IPS DF 6.9 (cell line): Measurements from ENCODE around the gene KLHL20.
"Not testable (repeated sequence)": the region's sequence is repeated elsewhere in the genome, so short reads cannot be mapped to it uniquely, and the experiment has no call there.

Source experiments
- DNase-seq: peaks from one replicate; pipeline ENCODE4 v3.0.0-alpha.2; 2013; ENCODE audit warnings: low read depth, low spot score
- H3K27ac ChIP-seq: one replicate; pipeline ENCODE4 v1.5.1; 2013; ENCODE audit warnings: low read length, control low read depth
- H3K27me3 ChIP-seq: 2 replicates; pipeline ENCODE4 v1.6.1; 2013; ENCODE audit warnings: mild to moderate bottlenecking, low read length; ENCODE audit not compliant: control insufficient read depth, insufficient read depth
- H3K36me3 ChIP-seq: 2 replicates; pipeline ENCODE4 v1.6.1; 2013; ENCODE audit warnings: low read length; ENCODE audit not compliant: control insufficient read depth, insufficient read depth
- H3K4me1 ChIP-seq: 2 replicates; pipeline ENCODE4 v1.6.1; 2013; ENCODE audit warnings: low read length; ENCODE audit not compliant: control insufficient read depth, insufficient read depth
- H3K4me3 ChIP-seq: 2 replicates; pipeline ENCODE4 v1.5.1; 2013; ENCODE audit warnings: mild to moderate bottlenecking, low read length
- H3K9me3 ChIP-seq: 2 replicates; pipeline ENCODE4 v1.6.1; 2013; ENCODE audit warnings: low read length, inconsistent platforms; ENCODE audit not compliant: control insufficient read depth, insufficient read depth
- WGBS: extraction: QIAGEN DNeasy Blood & Tissue Kit; methylation state at CpG from one replicate; pipeline ENCODE4 v1.1.7; 2013; ENCODE audit warnings: mixed read lengths, missing lambda C conversion rate; ENCODE audit not compliant: insufficient read length, insufficient coverage; 5-methylcytosine and 5-hydroxymethylcytosine counted together

KLHL20 gene

GRCh38 chr1:173779936-173780335 lies 65.2 kb downstream of the KLHL20 start:
- no peaks in the 10 kb centered on the region for H3K27me3 ChIP-seq

GRCh38 chr1:173784997-173785396 lies 70.2 kb downstream of the KLHL20 start:
- Histone ChIP-seq H3K4me3 (no peak overlapping the region), H3K27me3 (no peaks in the 10 kb centered on the region), H3K4me1 (no peaks in the 10 kb centered on the region), H3K27ac (no peak overlapping the region), H3K9me3 (no peaks in the 10 kb centered on the region), H3K36me3 (no peaks in the 10 kb centered on the region)
- DNase-seq = no peak
- WGBS = no CpG with 5 or more reads among the region's 7 CpGs

More at GRCh38 chr1:173779936-173780335, 65.2 kb downstream of the KLHL20 start:
- Histone ChIP-seq H3K9me3 (no peaks in the 10 kb centered on the region), H3K36me3 (no peaks in the 10 kb centered on the region), H3K4me3 (no peak overlapping the region), H3K4me1 (no peaks in the 10 kb centered on the region), H3K27ac (no peak overlapping the region)
- no CpG with 5 or more reads among the region's 4 CpGs for WGBS
- no peak for DNase-seq

- no peak for DNase-seq
- H3K27ac ChIP-seq = no peak overlapping the region
- no peaks in the 10 kb centered on the region for H3K27me3 ChIP-seq
- no peaks in the 10 kb centered on the region for H3K9me3 ChIP-seq
- peaks cover 2% of the 10 kb centered on the region; the same call in 1 of the 2 replicates for H3K4me1 ChIP-seq
- H3K4me3 ChIP-seq = no peak overlapping the region
- WGBS = no CpG with 5 or more reads among the region's 2 CpGs
- H3K36me3 ChIP-seq = no peaks in the 10 kb centered on the region
These were observed 75.1 kb downstream of the KLHL20 start for GRCh38 chr1:173789841-173790240.

GRCh38 chr1:173798078-173798477 lies 83.3 kb downstream of the KLHL20 start:
- no peak for DNase-seq
- Histone ChIP-seq H3K4me1 (no peaks in the 10 kb centered on the region), H3K27me3 (no peaks in the 10 kb centered on the region), H3K4me3 (no peak overlapping the region), H3K27ac (no peak overlapping the region), H3K36me3 (no peaks in the 10 kb centered on the region), H3K9me3 (no peaks in the 10 kb centered on the region)

- no CpG with 5 or more reads among the region's 1 CpG for WGBS
- not testable (repeated sequence) for H3K36me3 ChIP-seq, H3K4me1 ChIP-seq, H3K9me3 ChIP-seq, DNase-seq, H3K27ac ChIP-seq, H3K4me3 ChIP-seq, H3K27me3 ChIP-seq
These were observed 85.2 kb downstream of the KLHL20 start for GRCh38 chr1:173799995-173800394.

- no peak overlapping the region for H3K27ac ChIP-seq
- H3K9me3 ChIP-seq = no peaks in the 10 kb centered on the region
- H3K27me3 ChIP-seq = no peaks in the 10 kb centered on the region; the same call in 1 of the 2 replicates
- DNase-seq = no peak
- WGBS = no CpG with 5 or more reads among the region's 2 CpGs
- no peaks in the 10 kb centered on the region; the same call in 1 of the 2 replicates for H3K36me3 ChIP-seq
- no peaks in the 10 kb centered on the region for H3K4me1 ChIP-seq
- H3K4me3 ChIP-seq = no peak overlapping the region
These were observed 88.2 kb downstream of the KLHL20 start for GRCh38 chr1:173802961-173803360.

GRCh38 chr1:173813654-173814053 lies 98.9 kb downstream of the KLHL20 start:
- not testable (repeated sequence) for H3K4me1 ChIP-seq, H3K36me3 ChIP-seq, H3K27ac ChIP-seq, DNase-seq, H3K4me3 ChIP-seq, H3K9me3 ChIP-seq, H3K27me3 ChIP-seq
- WGBS = no CpG with 5 or more reads among the region's 5 CpGs

- H3K27ac ChIP-seq = no peak overlapping the region
- no peaks in the 10 kb centered on the region for H3K4me1 ChIP-seq
- H3K4me3 ChIP-seq = no peak overlapping the region
- H3K9me3 ChIP-seq = no peaks in the 10 kb centered on the region
- DNase-seq = no peak
- H3K36me3 ChIP-seq = no peaks in the 10 kb centered on the region
- no CpG with 5 or more reads among the region's 1 CpG for WGBS
- H3K27me3 ChIP-seq = no peaks in the 10 kb centered on the region
These were observed 103.7 kb downstream of the KLHL20 start for GRCh38 chr1:173818459-173818858.

GRCh38 chr1:173821680-173822079 lies 106.9 kb downstream of the KLHL20 start:
- H3K4me1 ChIP-seq = no peaks in the 10 kb centered on the region
- no peak for DNase-seq
- H3K27me3 ChIP-seq = no peaks in the 10 kb centered on the region
- no peaks in the 10 kb centered on the region for H3K9me3 ChIP-seq
- WGBS = no CpG with 5 or more reads among the region's 4 CpGs
- no peaks in the 10 kb centered on the region for H3K36me3 ChIP-seq
- no peak overlapping the region for H3K4me3 ChIP-seq
- no peak overlapping the region for H3K27ac ChIP-seq

GRCh38 chr1:173823781-173824314 lies 109.1 kb downstream of the KLHL20 start:
- peak; percentile 22 for DNase-seq
- H3K27me3 ChIP-seq = no peaks in the 10 kb centered on the region
- no peaks in the 10 kb centered on the region for H3K4me1 ChIP-seq
- H3K27ac ChIP-seq = no peak overlapping the region
- H3K36me3 ChIP-seq = no peaks in the 10 kb centered on the region
- H3K4me3 ChIP-seq = peak overlapping the region; percentile 97
- no CpG with 5 or more reads among the region's 25 CpGs for WGBS
- no peaks in the 10 kb centered on the region for H3K9me3 ChIP-seq

- H3K27me3 ChIP-seq = no peaks in the 10 kb centered on the region
- H3K4me3 ChIP-seq = peak within 1 kb of the TSS; percentile 97
- WGBS = no CpG with 5 or more reads among the region's 55 CpGs
- no peaks in the 10 kb centered on the region for H3K4me1 ChIP-seq
- DNase-seq = peak; percentile 94
- no peaks in the 10 kb centered on the region for H3K9me3 ChIP-seq
- no peaks in the 10 kb centered on the region for H3K36me3 ChIP-seq
- H3K27ac ChIP-seq = no peak within 1 kb of the TSS
These were observed 109.7 kb downstream of the KLHL20 start, which contains the start of the genes CENPL and DARS2 for GRCh38 chr1:173824315-173825081. Gene CENPL, minus strand, starts transcription at chr1:173824883. Its CDS starts 13,584 bp downstream, at chr1:173811299. Gene DARS2, plus strand, starts transcription at chr1:173824673. Its CDS starts 557 bp downstream, at chr1:173825230.
